Neural progenitor cell (in vitro differentiated cells): ENCODE data around the gene IFT74. TPM values are rescaled to one million over a fixed set of nuclear protein-coding genes. Genes with fewer than 3 reads are reported as not detected.
A peak's percentile ranks its signal among the peaks of the same experiment; 100 is the strongest.

Source experiments
- DNase-seq: peaks from one replicate; pipeline ENCODE4 v3.0.0-alpha.2; 2016; ENCODE audit warnings: low spot score
- H2AFZ ChIP-seq: fragments of 200-600 bp; sonication (generic); replicated peaks from 2 replicates; pipeline ENCODE4 v1.6.1; 2016; ENCODE audit warnings: antibody characterized with exemption
- H3F3A ChIP-seq: fragments of 200-600 bp; sonication (generic); 2 replicates; pipeline ENCODE4 v1.6.1; 2016; ENCODE audit warnings: antibody characterized with exemption, low read depth
- H3K27ac ChIP-seq: fragments of 200-600 bp; sonication (generic); 2 replicates; pipeline ENCODE4 v1.5.1; 2016; ENCODE audit warnings: mild to moderate bottlenecking
- H3K27me3 ChIP-seq: fragments of 200-600 bp; sonication (generic); 2 replicates; pipeline ENCODE4 v1.6.1; 2016; ENCODE audit warnings: mild to moderate bottlenecking, moderate library complexity
- H3K36me3 ChIP-seq: fragments of 200-600 bp; sonication (generic); 2 replicates; pipeline ENCODE4 v1.5.1; 2016
- H3K4me1 ChIP-seq: fragments of 200-600 bp; sonication (generic); 2 replicates; pipeline ENCODE4 v1.6.1; 2016; ENCODE audit warnings: mixed run types
- H3K4me2 ChIP-seq: fragments of 200-600 bp; sonication (generic); 2 replicates; pipeline ENCODE4 v1.6.1; 2016
- H3K4me3 ChIP-seq: fragments of 200-600 bp; sonication (generic); 2 replicates; pipeline ENCODE4 v1.5.1; 2016
- H3K79me2 ChIP-seq: fragments of 200-600 bp; sonication (generic); 2 replicates; pipeline ENCODE4 v1.6.1; 2016; ENCODE audit warnings: low read depth
- H3K9ac ChIP-seq: fragments of 200-600 bp; sonication (generic); 2 replicates; pipeline ENCODE4 v1.6.1; 2016
- H3K9me3 ChIP-seq: fragments of 200-600 bp; sonication (generic); 2 replicates; pipeline ENCODE4 v1.5.1; 2016; ENCODE audit warnings: low read depth
- H4K20me1 ChIP-seq: fragments of 200-600 bp; sonication (generic); 2 replicates; pipeline ENCODE4 v1.6.1; 2016; ENCODE audit warnings: low read depth
- H3K27ac Mint-ChIP-seq: 3 replicates; pipeline ENCODE4 v1.8.0; 2021; ENCODE audit warnings: mixed read lengths
- H3K27me3 Mint-ChIP-seq: 2 replicates; pipeline ENCODE4 v1.8.0; 2022; ENCODE audit warnings: low read depth, mild to moderate bottlenecking, inconsistent platforms, moderate library complexity, mixed read lengths; ENCODE audit not compliant: insufficient read depth
- H3K36me3 Mint-ChIP-seq: 3 replicates; pipeline ENCODE4 v1.8.0; 2021; ENCODE audit warnings: mixed read lengths
- H3K4me1 Mint-ChIP-seq: 3 replicates; pipeline ENCODE4 v1.8.0; 2021; ENCODE audit warnings: mixed read lengths
- H3K4me3 Mint-ChIP-seq: 3 replicates; pipeline ENCODE4 v1.8.0; 2021; ENCODE audit warnings: mild to moderate bottlenecking, moderate library complexity, mixed read lengths
- H3K9me3 Mint-ChIP-seq: 3 replicates; pipeline ENCODE4 v1.8.0; 2020; ENCODE audit warnings: mixed read lengths
- CTCF ChIP-seq: fragments of 200-600 bp; sonication (generic); IDR thresholded peaks from 2 replicates; pipeline ENCODE4 v1.5.1; 2017; ENCODE audit warnings: antibody characterized with exemption, mild to moderate bottlenecking
- EZH2 ChIP-seq: fragments of 200-600 bp; sonication (generic); IDR thresholded peaks from 2 replicates; pipeline ENCODE4 v1.6.1; 2017; ENCODE audit warnings: antibody characterized with exemption, mild to moderate bottlenecking, moderate library complexity
- EZH2phosphoT487 ChIP-seq: fragments of 200-600 bp; sonication (generic); IDR thresholded peaks from 2 replicates; pipeline ENCODE4 v1.6.1; 2017; ENCODE audit warnings: antibody characterized with exemption
- total RNA-seq: library from RNA; depleted of rRNA; stranded (reverse); fragments of >200 nt; gene quantifications from 2 replicates; pipeline ENCODE4 v1.2.3, GENCODE V29; 2015; ENCODE audit warnings: low replicate concordance

Gene IFT74
- total RNA-seq, 1 donor from 2014 or later: 81.2 TPM

DNA sequence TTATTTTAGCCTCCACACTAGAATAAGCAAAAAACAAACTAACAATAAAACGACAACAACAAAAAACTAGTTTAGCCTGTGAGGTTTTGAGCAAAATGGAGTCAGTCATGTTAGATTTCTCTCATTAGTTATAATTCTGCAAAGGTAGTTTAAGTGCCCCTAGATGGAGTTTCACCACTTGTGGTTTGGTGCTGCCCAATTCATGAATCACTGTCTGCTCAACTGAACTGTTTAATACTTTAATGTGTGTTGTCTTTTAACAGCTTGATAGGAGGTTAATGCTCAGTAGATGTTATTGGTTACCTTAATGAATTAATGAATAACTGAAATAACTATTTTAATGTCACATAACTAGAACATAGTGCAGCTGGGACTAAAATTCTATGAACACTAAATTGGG, 5.7 kb upstream of the IFT74 start:
- no peak for DNase-seq
- H3K4me3 ChIP-seq: no peak overlapping the region
- no peak overlapping the region for H3K9ac ChIP-seq
- no peaks in the 10 kb centered on the region for H4K20me1 ChIP-seq
- H3K9me3 Mint-ChIP-seq: no peaks in the 10 kb centered on the region
- H3K27me3 Mint-ChIP-seq: peaks cover 3% of the 10 kb centered on the region
- H2AFZ ChIP-seq: no peak overlapping the region
- H3K27ac ChIP-seq: no peak overlapping the region
- no peak overlapping the region for H3K4me3 Mint-ChIP-seq
- H3K4me1 Mint-ChIP-seq: peaks cover 18% of the 10 kb centered on the region
- H3K27ac Mint-ChIP-seq: no peak overlapping the region
- TF ChIP-seq CTCF (no peak), EZH2phosphoT487 (no peak), EZH2 (no peak)
- H3K4me2 ChIP-seq: no peak overlapping the region
- H3K79me2 ChIP-seq: peaks cover 21% of the 10 kb centered on the region
- peaks cover 14% of the 10 kb centered on the region for H3K4me1 ChIP-seq
- peaks cover 20% of the 10 kb centered on the region for H3F3A ChIP-seq
- H3K36me3 Mint-ChIP-seq: no peaks in the 10 kb centered on the region
- no peaks in the 10 kb centered on the region for H3K9me3 ChIP-seq
- no peaks in the 10 kb centered on the region for H3K36me3 ChIP-seq
- no peaks in the 10 kb centered on the region for H3K27me3 ChIP-seq

GRCh38 chr9:26951794-26952193, 4.4 kb upstream of the IFT74 start:
- Histone ChIP-seq H3K4me2 (no peak overlapping the region), H3K4me1 (peaks cover 11% of the 10 kb centered on the region), H3K4me3 (no peak overlapping the region), H3K36me3 (no peaks in the 10 kb centered on the region), H3K9ac (no peak overlapping the region), H4K20me1 (no peaks in the 10 kb centered on the region), H3K27ac (no peak overlapping the region), H3K9me3 (no peaks in the 10 kb centered on the region), H3K79me2 (peaks cover 10% of the 10 kb centered on the region), H3F3A (peaks cover 24% of the 10 kb centered on the region), H3K27me3 (no peaks in the 10 kb centered on the region), H2AFZ (no peak overlapping the region)
- Mint-ChIP-seq H3K4me1 (peaks cover 18% of the 10 kb centered on the region), H3K27ac (no peak overlapping the region), H3K27me3 (peaks cover 3% of the 10 kb centered on the region), H3K4me3 (no peak overlapping the region), H3K36me3 (no peaks in the 10 kb centered on the region), H3K9me3 (no peaks in the 10 kb centered on the region)
- no peak for TF ChIP-seq EZH2phosphoT487
- TF ChIP-seq CTCF: no peak
- TF ChIP-seq EZH2: no peak
- no peak for DNase-seq

GRCh38 chr9:26954050-26954508, 2.1 kb upstream of the IFT74 start:
- H2AFZ ChIP-seq: no peak overlapping the region
- H3K79me2 ChIP-seq: peaks cover 25% of the 10 kb centered on the region
- H3K9me3 Mint-ChIP-seq: no peaks in the 10 kb centered on the region
- H3K27ac ChIP-seq: no peak overlapping the region
- peaks cover 23% of the 10 kb centered on the region for H3F3A ChIP-seq
- peaks cover 14% of the 10 kb centered on the region for H3K4me1 ChIP-seq
- peaks cover 17% of the 10 kb centered on the region for H3K4me1 Mint-ChIP-seq
- DNase-seq: no peak
- no peaks in the 10 kb centered on the region for H3K27me3 Mint-ChIP-seq
- no peak overlapping the region for H3K4me2 ChIP-seq
- H3K27me3 ChIP-seq: no peaks in the 10 kb centered on the region
- H3K36me3 Mint-ChIP-seq: peaks cover 12% of the 10 kb centered on the region
- no peak overlapping the region for H3K4me3 ChIP-seq
- H3K9ac ChIP-seq: no peak overlapping the region
- no peak overlapping the region for H3K4me3 Mint-ChIP-seq
- TF ChIP-seq EZH2phosphoT487: no peak
- no peak for TF ChIP-seq EZH2
- TF ChIP-seq CTCF: no peak
- H4K20me1 ChIP-seq: no peaks in the 10 kb centered on the region
- H3K27ac Mint-ChIP-seq: peak overlapping the region; percentile 57
- no peaks in the 10 kb centered on the region for H3K9me3 ChIP-seq
- peaks cover 3% of the 10 kb centered on the region for H3K36me3 ChIP-seq
